Lower leg skin (tissue), 4 donors: ENCODE data around the gene TUT4. TPM values are rescaled to one million over a fixed set of nuclear protein-coding genes. Genes with fewer than 3 reads are reported as not detected.
"Not testable (repeated sequence)": the region's sequence is repeated elsewhere in the genome, so short reads cannot be mapped to it uniquely, and the experiment has no call there.

Experiments used
- DNase-seq, 2 donors: peaks; one replicate each; pipeline ENCODE4 v3.0.0-alpha.2; 2019; ENCODE audit warnings: low spot score in 2 of 2
- H3K4me3 ChIP-seq: fragments of 200-600 bp; sonication (generic); 2 replicates; pipeline ENCODE4 v1.5.1; 2017; ENCODE audit warnings: mild to moderate bottlenecking, low read depth; ENCODE audit not compliant: poor library complexity, severe bottlenecking
- POLR2A ChIP-seq, 2 donors: fragments of 450-650 bp; IDR thresholded peaks; one replicate each; pipeline ENCODE4 v1.6.1; 2016 to 2017; ENCODE audit warnings: antibody characterized with exemption in 2 of 2, mild to moderate bottlenecking in 1 of 2, moderate library complexity in 1 of 2
- WGBS, 2 donors: methylation state at CpG; one replicate each; pipeline ENCODE4 v1.1.5; 2018; 5-methylcytosine and 5-hydroxymethylcytosine counted together
- intact Hi-C: fragments of 100-400 bp; cut with DNase I; formaldehyde crosslinking; loops from one replicate; pipeline ENCODE4 v1.15.0; 2023; ENCODE audit warnings: low total_unique reads
- total RNA-seq, 4 donors: library from RNA; depleted of rRNA; stranded (reverse); fragments of >200 nt; gene quantifications; one replicate each; pipeline ENCODE4 v1.1.0, GENCODE V29; 2016
- TF ChIP-seq, protein P1 (sequence below), 3 donors: fragments of 450-650 bp; IDR thresholded peaks; one replicate each; pipeline ENCODE4 v1.5.1; 2016; ENCODE audit warnings: antibody characterized with exemption in 3 of 3, mild to moderate bottlenecking in 3 of 3, moderate library complexity in 2 of 3

The TUT4 gene
- total RNA-seq, 4 donors from 2014 or later, result 36.8 to 94.0 (median 52.0) TPM

GRCh38 chr1:52588535-52588934, 35.6 kb upstream of the TUT4 start:
- no peak overlapping the region for H3K4me3 ChIP-seq
- DNase-seq, result no peak
- intact Hi-C loops, result no loop called here
- 48 to 61% methylated on average over 1 of the region's 1 CpG for WGBS, 2 donors
- no peak for TF ChIP-seq POLR2A (IDR thresholded peaks at IDR 0.05)
- TF ChIP-seq, protein P1, sequence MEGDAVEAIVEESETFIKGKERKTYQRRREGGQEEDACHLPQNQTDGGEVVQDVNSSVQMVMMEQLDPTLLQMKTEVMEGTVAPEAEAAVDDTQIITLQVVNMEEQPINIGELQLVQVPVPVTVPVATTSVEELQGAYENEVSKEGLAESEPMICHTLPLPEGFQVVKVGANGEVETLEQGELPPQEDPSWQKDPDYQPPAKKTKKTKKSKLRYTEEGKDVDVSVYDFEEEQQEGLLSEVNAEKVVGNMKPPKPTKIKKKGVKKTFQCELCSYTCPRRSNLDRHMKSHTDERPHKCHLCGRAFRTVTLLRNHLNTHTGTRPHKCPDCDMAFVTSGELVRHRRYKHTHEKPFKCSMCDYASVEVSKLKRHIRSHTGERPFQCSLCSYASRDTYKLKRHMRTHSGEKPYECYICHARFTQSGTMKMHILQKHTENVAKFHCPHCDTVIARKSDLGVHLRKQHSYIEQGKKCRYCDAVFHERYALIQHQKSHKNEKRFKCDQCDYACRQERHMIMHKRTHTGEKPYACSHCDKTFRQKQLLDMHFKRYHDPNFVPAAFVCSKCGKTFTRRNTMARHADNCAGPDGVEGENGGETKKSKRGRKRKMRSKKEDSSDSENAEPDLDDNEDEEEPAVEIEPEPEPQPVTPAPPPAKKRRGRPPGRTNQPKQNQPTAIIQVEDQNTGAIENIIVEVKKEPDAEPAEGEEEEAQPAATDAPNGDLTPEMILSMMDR (IDR thresholded peaks at IDR 0.05), result no peak

- H3K4me3 ChIP-seq, result no peak overlapping the region
- no peak for DNase-seq
- intact Hi-C loops, result no loop called here
- no peak for TF ChIP-seq POLR2A (IDR thresholded peaks at IDR 0.05)
- TF ChIP-seq, protein P1 (IDR thresholded peaks at IDR 0.05), result no peak
These were observed 35.1 kb upstream of the TUT4 start for GRCh38 chr1:52588027-52588426.

- WGBS, 2 donors, result 63 to 69% methylated on average over 1 of the region's 1 CpG
These were observed 32.6 kb upstream of the TUT4 start for GRCh38 chr1:52585474-52585873.

GRCh38 chr1:52582116-52582696, 29.3 kb upstream of the TUT4 start:
- no peak for DNase-seq
- 90 to 93% methylated on average over 10 of the region's 10 CpGs for WGBS, 2 donors
- TF ChIP-seq, protein P1 (IDR thresholded peaks at IDR 0.05), result no peak
- TF ChIP-seq POLR2A (IDR thresholded peaks at IDR 0.05), result no peak
- intact Hi-C loops, result no loop called here
- no peak overlapping the region for H3K4me3 ChIP-seq

More at GRCh38 chr1:52585474-52585873, 32.6 kb upstream of the TUT4 start:
- no peak for TF ChIP-seq POLR2A (IDR thresholded peaks at IDR 0.05)
- TF ChIP-seq, protein P1 (IDR thresholded peaks at IDR 0.05), result no peak
- no peak overlapping the region for H3K4me3 ChIP-seq
- no peak for DNase-seq
- intact Hi-C loops, result no loop called here

DNA sequence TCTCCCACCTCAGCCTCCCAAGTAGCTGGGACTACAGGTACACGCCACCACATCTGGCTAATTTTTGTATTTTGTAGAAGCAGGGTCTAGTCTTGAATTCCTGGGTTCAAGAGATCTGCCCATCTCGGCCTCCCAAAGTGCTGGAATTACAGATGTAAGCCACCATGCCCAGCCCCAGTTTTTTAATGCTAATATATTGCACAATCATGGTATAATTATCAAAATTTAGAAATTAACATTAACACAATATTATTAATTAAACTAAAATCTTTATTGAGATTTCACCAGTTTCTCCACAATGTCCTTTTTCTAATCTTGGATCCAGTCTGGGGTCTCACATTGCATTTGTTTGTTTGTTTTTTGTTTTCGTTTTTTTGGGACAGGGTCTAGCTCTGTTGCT, 27.4 kb upstream of the TUT4 start:
- intact Hi-C loops, result no loop called here
- H3K4me3 ChIP-seq, result no peak overlapping the region
- TF ChIP-seq POLR2A (IDR thresholded peaks at IDR 0.05), result no peak
- TF ChIP-seq, protein P1 (IDR thresholded peaks at IDR 0.05), result no peak
- WGBS, 2 donors, result 91 to 94% methylated on average over 3 of the region's 3 CpGs
- no peak for DNase-seq

- DNase-seq, result no peak
- WGBS, 2 donors, result 57 to 58% methylated on average over 2 of the region's 2 CpGs
- TF ChIP-seq, protein P1 (IDR thresholded peaks at IDR 0.05), result no peak
- TF ChIP-seq POLR2A (IDR thresholded peaks at IDR 0.05), result no peak
- H3K4me3 ChIP-seq, result no peak overlapping the region
- intact Hi-C loops, result no loop called here
These were observed 26.5 kb upstream of the TUT4 start for GRCh38 chr1:52579415-52579814.

- WGBS, 2 donors, result 60 to 66% methylated on average over 3 of the region's 3 CpGs
- DNase-seq, H3K4me3 ChIP-seq, intact Hi-C loops: not testable (repeated sequence)
These were observed 25.2 kb upstream of the TUT4 start for GRCh38 chr1:52578066-52578465.
